SK-N-SH (cell line): ENCODE results near the gene INS. TPM values are rescaled to one million over a fixed set of nuclear protein-coding genes. Genes with fewer than 3 reads are reported as not detected.

Experiments
- CTCF ChIA-PET: fragments of 300-600, 350-600 bp; formaldehyde crosslinking; extraction: SDS; loops from one replicate; lab custom pipeline; 2021; lab: Yijun Ruan, JAX
- POLR2A ChIA-PET: fragments of 350-600 bp; sonication (Branson Sonifier 250); formaldehyde crosslinking; extraction: SDS; loops from one replicate; lab custom pipeline; 2020; ENCODE audit warnings: antibody characterized with exemption, inconsistent platforms; lab: Yijun Ruan, JAX
- DNase-seq: peaks from one replicate; pipeline ENCODE4 v3.0.0; 2012
- H2AFZ ChIP-seq: fragments of 200-600 bp; sonication (generic); 2 replicates; pipeline ENCODE4 v1.8.1; 2016; ENCODE audit warnings: antibody characterized with exemption, mild to moderate bottlenecking, low read depth
- H3F3A ChIP-seq: fragments of 200-600 bp; sonication (generic); replicated peaks from 2 replicates; pipeline ENCODE3; 2016; ENCODE audit warnings: antibody characterized with exemption, mild to moderate bottlenecking; ENCODE audit not compliant: insufficient read depth
- H3K27ac ChIP-seq, 2 experiments: fragments of 200-500 bp in 1 of 2; fragments of 200-600 bp in 1 of 2; sonication (Bioruptor generic) in 1 of 2; sonication (generic), shearing (Covaris generic) in 1 of 2; 2 replicates each; pipeline versions ENCODE4 v1.5.1 to v1.6.1; 2014 to 2016; ENCODE audit warnings: low read depth in 2 of 2, inconsistent platforms in 1 of 2, low read length in 1 of 2, mild to moderate bottlenecking in 1 of 2, mixed read lengths in 1 of 2
- H3K27me3 ChIP-seq: fragments of 200-600 bp; sonication (generic), shearing (Covaris generic); 2 replicates; pipeline ENCODE4 v1.6.1; 2016; ENCODE audit warnings: mixed run types; ENCODE audit not compliant: insufficient read depth
- H3K36me3 ChIP-seq, 2 experiments: fragments of 200-500 bp in 1 of 2; fragments of 200-600 bp in 1 of 2; sonication (Bioruptor generic) in 1 of 2; sonication (generic) in 1 of 2; replicated peaks in 1 of 2; 2 replicates each; pipeline versions ENCODE3 to v1.5.1; 2014 to 2016; ENCODE audit warnings: low read length in 1 of 2, mild to moderate bottlenecking in 1 of 2; ENCODE audit not compliant: insufficient read depth in 2 of 2, control insufficient read depth in 1 of 2
- H3K4me1 ChIP-seq, 2 experiments: fragments of 200-500 bp in 1 of 2; fragments of 200-600 bp in 1 of 2; sonication (Bioruptor generic) in 1 of 2; sonication (generic), shearing (Covaris generic) in 1 of 2; 2 replicates each; pipeline versions ENCODE4 v1.5.1 to v1.6.1; 2014 to 2016; ENCODE audit warnings: low read depth in 1 of 2, low read length in 1 of 2, mixed run types in 1 of 2; ENCODE audit not compliant: insufficient read depth in 2 of 2, control insufficient read depth in 1 of 2
- H3K4me2 ChIP-seq: fragments of 200-600 bp; sonication (generic), shearing (Covaris generic); 2 replicates; pipeline ENCODE4 v1.6.1; 2017; ENCODE audit warnings: mixed run types
- H3K4me3 ChIP-seq, 2 experiments: fragments of 200-500 bp in 1 of 2; fragments of 200-600 bp in 1 of 2; sonication (Bioruptor generic) in 1 of 2; sonication (generic), shearing (Covaris generic) in 1 of 2; 2 replicates each; pipeline versions ENCODE4 v1.5.1 to v1.8.1; 2014 to 2016; ENCODE audit warnings: low read depth in 2 of 2, inconsistent platforms in 1 of 2, low read length in 1 of 2, mild to moderate bottlenecking in 1 of 2, mixed read lengths in 1 of 2, moderate library complexity in 1 of 2
- H3K79me2 ChIP-seq: fragments of 200-600 bp; sonication (generic); 2 replicates; pipeline ENCODE4 v1.8.1; 2017; ENCODE audit warnings: mild to moderate bottlenecking; ENCODE audit not compliant: insufficient read depth
- H3K9ac ChIP-seq: fragments of 200-600 bp; sonication (generic); 2 replicates; pipeline ENCODE4 v1.6.1; 2017; ENCODE audit warnings: mixed run types
- H3K9me2 ChIP-seq: fragments of 200-600 bp; sonication (generic); 2 replicates; pipeline ENCODE4 v1.6.1; 2017; ENCODE audit warnings: mixed run types
- H3K9me3 ChIP-seq: fragments of 200-600 bp; sonication (generic); 2 replicates; pipeline ENCODE4 v1.6.1; 2017; ENCODE audit warnings: mixed run types, mild to moderate bottlenecking, moderate library complexity
- H4K20me1 ChIP-seq: fragments of 200-600 bp; sonication (generic); 2 replicates; pipeline ENCODE4 v1.6.1; 2017; ENCODE audit warnings: mild to moderate bottlenecking, mixed run types; ENCODE audit not compliant: insufficient read depth
- CHD2 ChIP-seq: fragments of 150-350 bp; IDR thresholded peaks from 2 replicates; pipeline ENCODE4 v1.6.1; 2018; ENCODE audit warnings: low read length; ENCODE audit not compliant: partially characterized antibody
- CTCF ChIP-seq: fragments of 200-600 bp; sonication (generic); IDR thresholded peaks from 2 replicates; pipeline ENCODE4 v1.6.1; 2017; ENCODE audit warnings: antibody characterized with exemption, mild to moderate bottlenecking, moderate library complexity
- IRF3 ChIP-seq: fragments of 150-350 bp; IDR thresholded peaks from 2 replicates; pipeline ENCODE4 v1.6.1; 2016; ENCODE audit warnings: mild to moderate bottlenecking, low read depth, low read length
- MAX ChIP-seq: IDR thresholded peaks from 2 replicates; pipeline ENCODE4 v1.4.0; 2012; ENCODE audit warnings: low read depth
- RAD21 ChIP-seq: IDR thresholded peaks from 2 replicates; pipeline ENCODE4 v1.6.1; 2012; ENCODE audit warnings: mild to moderate bottlenecking, low read length
- SMC3 ChIP-seq: IDR thresholded peaks from 2 replicates; pipeline ENCODE4 v1.6.1; 2012; ENCODE audit warnings: low read depth, low read length, improper control_type of control experiment
- TCF12 ChIP-seq: IDR thresholded peaks from 2 replicates; pipeline ENCODE4 v1.4.0; 2012
- YY1 ChIP-seq: IDR thresholded peaks from 2 replicates; pipeline ENCODE4 v1.4.0; 2012; ENCODE audit warnings: low read depth, mild to moderate bottlenecking
- WGBS: methylation state at CpG from one replicate; pipeline ENCODE4 v1.1.6; 2017; ENCODE audit warnings: low lambda C conversion rate; 5-methylcytosine and 5-hydroxymethylcytosine counted together
- polyA plus RNA-seq, 3 experiments: library from polyadenylated mRNA; depleted of rRNA; stranded (reverse); fragments of >200 nt; gene quantifications; 2 replicates each; pipeline ENCODE4 v1.2.3, GENCODE V29; 2012

INS gene
- polyA plus RNA-seq, 1 of the 3 experiments (the other 2 are of a cell fraction) = not detected

- H3K4me3 ChIP-seq = no peak overlapping the region
- no peaks in the 10 kb centered on the region for H3K9me2 ChIP-seq
- TF ChIP-seq MAX (no peak), YY1 (no peak)
- no peaks in the 10 kb centered on the region for H3K27me3 ChIP-seq
- no peaks in the 10 kb centered on the region for H3K79me2 ChIP-seq
- no peaks in the 10 kb centered on the region for H3K36me3 ChIP-seq
- H3K27ac ChIP-seq = no peak overlapping the region
- no peak for DNase-seq
- no peak overlapping the region for H3K9ac ChIP-seq
- H3F3A ChIP-seq = no peaks in the 10 kb centered on the region
- H3K9me3 ChIP-seq = no peaks in the 10 kb centered on the region
- 20% methylated on average over 3 of the region's 18 CpGs for WGBS
- H4K20me1 ChIP-seq = no peaks in the 10 kb centered on the region
- no peak overlapping the region for H2AFZ ChIP-seq
- POLR2A ChIA-PET = interaction anchor here (0.8 to 2.1 kb wide), 2 partner anchors 28 to 36 kb away, joined by 3 to 10 read pairs; no protein-coding TSS in a partner anchor
- H3K4me1 ChIP-seq = peaks cover 0 to 12% of the 10 kb centered on the region in 2 experiments; a peak in 1 of 4 replicates
- CTCF ChIA-PET = interaction anchor here (1.0 to 25.3 kb wide), 14 partner anchors 11 to 517 kb away, joined by 3 to 1098 read pairs (median 22); partner anchors contain the start of genes SYT8, TH and TNNI2
- H3K4me2 ChIP-seq = no peak overlapping the region
Observed at GRCh38 chr11:2157294-2158040, 3.5 kb downstream of the INS start.

- no peaks in the 10 kb centered on the region for H3K9me3 ChIP-seq
- no peak overlapping the region for H3K9ac ChIP-seq
- POLR2A ChIA-PET = interaction anchor here (0.6 to 2.1 kb wide), 5 partner anchors 28 to 603 kb away, joined by 3 to 10 read pairs (median 4); no protein-coding TSS in a partner anchor
- DNase-seq = peak; percentile 96
- CTCF ChIA-PET = interaction anchor here (0.6 to 25.3 kb wide), 61 partner anchors 9 to 610 kb away, joined by 3 to 1098 read pairs (median 4); partner anchors contain the start of genes H19, IGF2, SYT8 and TH
- no peaks in the 10 kb centered on the region for H3K27me3 ChIP-seq
- H3K4me1 ChIP-seq = peaks cover 0 to 15% of the 10 kb centered on the region in 2 experiments; a peak in 1 of 4 replicates
- no peak overlapping the region for H3K4me3 ChIP-seq
- 0 out of 2 replicates have a peak, but pooled peaks cover 3% of the 10 kb centered on the region for H4K20me1 ChIP-seq
- TF ChIP-seq CHD2 (peak; percentile 11), SMC3 (peak; percentile 84), MAX (no peak), CTCF (peak; percentile 73), RAD21 (peak; percentile 85), IRF3 (no peak), TCF12 (no peak)
- TF ChIP-seq, all 33 proteins: peak for 4
- Histone ChIP-seq H2AFZ (no peak overlapping the region), H3K9me2 (no peaks in the 10 kb centered on the region), H3K4me2 (no peak overlapping the region), H3K27ac (no peak overlapping the region), H3F3A (no peaks in the 10 kb centered on the region), H3K36me3 (no peaks in the 10 kb centered on the region), H3K79me2 (no peaks in the 10 kb centered on the region)
- WGBS = 33% methylated on average over 3 of the region's 19 CpGs
Observed at GRCh38 chr11:2156416-2157182, 4.4 kb downstream of the INS start.
